K562 (cell line): ENCODE data around the gene WDR27. TPM values are rescaled to one million over a fixed set of nuclear protein-coding genes. Genes with fewer than 3 reads are reported as not detected.

Experiments
- ATAC-seq: fragments of 200-7000 bp; cut with Tn5 transposase; 3 replicates; pipeline ENCODE4 v1.9.1; 2020; ENCODE audit warnings: moderate library complexity
- Bru-seq: library from RNA; stranded (reverse); fragments of 400-500 nt; gene quantifications from one replicate; lab custom pipeline; 2021; lab: Mats Ljungman, UMichigan
- BruChase-seq, 2 experiments: library from RNA; stranded (reverse); fragments of 400-500 nt; gene quantifications; one replicate each; lab custom pipeline; 2021; lab: Mats Ljungman, UMichigan
- BruUV-seq: library from RNA; stranded (reverse); fragments of 400-500 nt; replicated peaks from 2 replicates; lab custom pipeline; 2021; lab: Mats Ljungman, UMichigan
- CTCF ChIA-PET: fragments of 300-600 bp; formaldehyde crosslinking; extraction: SDS; loops from one replicate; lab custom pipeline; 2021; ENCODE audit warnings: low intra/inter-chr PET ratio; lab: Yijun Ruan, JAX
- POLR2A ChIA-PET: fragments of 300-600, 350-650 bp; sonication (Branson Sonifier 250); formaldehyde crosslinking; extraction: SDS; loops from one replicate; lab custom pipeline; 2021; ENCODE audit warnings: antibody characterized with exemption, inconsistent platforms; lab: Yijun Ruan, JAX
- DNase-seq, 4 experiments: peaks; one replicate each; pipeline versions ENCODE4 v3.0.0 to v3.0.0-alpha.2; 2011 to 2018; ENCODE audit warnings: low spot score in 3 of 4, mixed read lengths in 3 of 4; ENCODE audit errors: extremely low read depth in 1 of 4
- FAIRE-seq: peaks from 2 replicates; lab custom pipeline; 2011; peaks lifted over from hg19 to GRCh38; lab: Jason Lieb, UNC
- H2AFZ ChIP-seq: 2 replicates; pipeline ENCODE4 v1.6.0; 2011; ENCODE audit warnings: low read depth, low read length, control low read depth, inconsistent platforms
- H3K27ac ChIP-seq: fragments of 200-600 bp; 3 replicates; pipeline ENCODE4 v1.8.0; 2011; ENCODE audit warnings: low read depth, mild to moderate bottlenecking, control low read depth, inconsistent platforms, low read length, moderate library complexity, mixed read lengths; ENCODE audit errors: extremely low read depth
- H3K27me3 ChIP-seq, 2 experiments: fragments of 300-600 bp in 1 of 2; 2 replicates in 1 of 2; 3 replicates in 1 of 2; pipeline versions ENCODE4 v1.6.0 to v1.8.0; 2011; ENCODE audit warnings: inconsistent platforms in 2 of 2, low read length in 2 of 2, mild to moderate bottlenecking in 1 of 2, mixed read lengths in 1 of 2, moderate library complexity in 1 of 2; ENCODE audit not compliant: control insufficient read depth in 2 of 2, insufficient read depth in 2 of 2
- H3K36me3 ChIP-seq: fragments of 300-600 bp; 3 replicates; pipeline ENCODE4 v1.8.0; 2011; ENCODE audit warnings: mild to moderate bottlenecking, low read length, inconsistent platforms; ENCODE audit not compliant: control insufficient read depth, insufficient read depth
- H3K4me1 ChIP-seq, 2 experiments: fragments of 200-600 bp in 1 of 2; replicated peaks in 1 of 2; 2 replicates in 1 of 2; 3 replicates in 1 of 2; pipeline versions ENCODE4 v1.5.1 to v1.8.0; 2011; ENCODE audit warnings: inconsistent platforms in 2 of 2, low read length in 2 of 2, mild to moderate bottlenecking in 1 of 2, mixed read lengths in 1 of 2, moderate library complexity in 1 of 2; ENCODE audit not compliant: control insufficient read depth in 2 of 2, insufficient read depth in 2 of 2
- H3K4me2 ChIP-seq: 2 replicates; pipeline ENCODE4 v1.6.1; 2011; ENCODE audit warnings: low read length, control low read depth, inconsistent platforms, mixed read lengths; ENCODE audit not compliant: insufficient read depth
- H3K4me3 ChIP-seq: fragments of 200-600 bp; sonication (generic), shearing (Covaris generic); 2 replicates; pipeline ENCODE4 v1.5.1; 2016; ENCODE audit warnings: control low read depth, inconsistent platforms
- H3K79me2 ChIP-seq: fragments of 200-600 bp; 3 replicates; pipeline ENCODE4 v1.8.0; 2011; ENCODE audit warnings: low read length, inconsistent platforms; ENCODE audit not compliant: control insufficient read depth, insufficient read depth
- H3K9ac ChIP-seq, 2 experiments: 2 replicates each; pipeline versions ENCODE4 v1.6.0 to v1.6.1; 2011; ENCODE audit warnings: low read depth in 2 of 2, low read length in 2 of 2, control low read depth in 1 of 2, inconsistent platforms in 1 of 2, mild to moderate bottlenecking in 1 of 2, mixed read lengths in 1 of 2; ENCODE audit not compliant: insufficient read depth in 1 of 2
- H3K9me1 ChIP-seq: one replicate; pipeline ENCODE4 v1.6.0; 2011; ENCODE audit warnings: inconsistent platforms, mild to moderate bottlenecking, low read length, moderate library complexity; ENCODE audit not compliant: control insufficient read depth, insufficient read depth
- H3K9me3 ChIP-seq: replicated peaks from 2 replicates; pipeline ENCODE4 v1.5.1; 2011; ENCODE audit warnings: low read depth, low read length, inconsistent platforms; ENCODE audit not compliant: control insufficient read depth, insufficient read depth
- H4K20me1 ChIP-seq: replicated peaks from 2 replicates; pipeline ENCODE4 v1.6.1; 2011; ENCODE audit warnings: low read length, inconsistent platforms, mixed read lengths; ENCODE audit not compliant: control insufficient read depth, insufficient read depth
- EP400 ChIP-seq: fragments of 450-650 bp; IDR thresholded peaks from 2 replicates; pipeline ENCODE4 v1.6.1; 2017; ENCODE audit warnings: antibody characterized with exemption, mild to moderate bottlenecking, moderate library complexity
- ETV1 ChIP-seq: fragments of 450-650 bp; conservative IDR thresholded peaks from 2 replicates; pipeline ENCODE4 v1.6.1; 2016; ENCODE audit warnings: missing genetic modification characterization, control low read depth, low read depth, missing compliant biosample characterization
- EZH2 ChIP-seq: IDR thresholded peaks from 2 replicates; pipeline ENCODE4 v1.6.1; 2012; ENCODE audit warnings: low read depth, mild to moderate bottlenecking, inconsistent platforms, low read length, borderline replicate concordance
- GATA2 ChIP-seq: sonication (generic); formaldehyde crosslinking; IDR thresholded peaks from 2 replicates; pipeline ENCODE4 v1.4.0; 2020; ENCODE audit warnings: mild to moderate bottlenecking, missing genetic modification reagents
- KLF6 ChIP-seq: fragments of 250-450 bp; sonication (Bioruptor Pico); IDR thresholded peaks from 2 replicates; pipeline ENCODE4 v1.4.0; 2020; ENCODE audit warnings: mild to moderate bottlenecking, moderate library complexity, borderline replicate concordance
- SAFB2 ChIP-seq: fragments of 200-400 bp; formaldehyde crosslinking; IDR thresholded peaks from 2 replicates; pipeline ENCODE4 v1.6.1; 2018; ENCODE audit warnings: borderline replicate concordance, low read length, low read depth, moderate library complexity; ENCODE audit not compliant: severe bottlenecking
- TSC22D4 ChIP-seq: fragments of 450-650 bp; IDR thresholded peaks from 2 replicates; pipeline ENCODE4 v1.6.1; 2016; ENCODE audit warnings: missing genetic modification characterization, missing biosample characterization, control low read depth
- WHSC1 ChIP-seq: IDR thresholded peaks from one replicate; pipeline ENCODE4 v1.6.1; 2012; ENCODE audit warnings: low read length, control low read depth, inconsistent platforms
- ZFX ChIP-seq: sonication (generic); formaldehyde crosslinking; IDR thresholded peaks from 2 replicates; pipeline ENCODE4 v1.8.0; 2022; ENCODE audit warnings: mild to moderate bottlenecking, missing genetic modification reagents, moderate library complexity
- ZNF253 ChIP-seq: fragments of 250-450 bp; sonication (Bioruptor Pico); conservative IDR thresholded peaks from 2 replicates; pipeline ENCODE4 v1.6.1; 2021; ENCODE audit warnings: mild to moderate bottlenecking
- WGBS: fragments of 100-300 bp; shearing (Covaris generic); methylation state at CpG from one replicate; pipeline ENCODE4 v1.1.6; 2016; ENCODE audit warnings: low coverage, mixed read lengths; ENCODE audit not compliant: insufficient coverage; ENCODE audit errors: missing lambda C conversion rate; 5-methylcytosine and 5-hydroxymethylcytosine counted together
- in situ Hi-C: fragments of 300-500 bp; cut with MboI; formaldehyde crosslinking; loops from 4 replicates; pipeline ENCODE4 v1.15.0; 2018; ENCODE audit warnings: inconsistent platforms, mixed read lengths
- intact Hi-C: fragments of 100-400 bp; cut with micrococcal nuclease; formaldehyde crosslinking; loops from 2 replicates; pipeline ENCODE4 v1.14.2; 2022
- long read RNA-seq, 3 experiments: library from polyadenylated mRNA in 2 of 3; library from RNA in 1 of 3; unstranded in 2 of 3; stranded (forward) in 1 of 3; transcript quantifications; one replicate each; pipeline ENCODE4 v2.0.0, GENCODE V29; 2019 to 2022
- polyA minus RNA-seq, 3 experiments: library from RNA; depleted of rRNA, polyadenylated mRNA; stranded (reverse); fragments of >200 nt; gene quantifications; 2 replicates each; pipeline ENCODE4 v1.2.3, GENCODE V29; 2011
- polyA plus RNA-seq, 8 experiments: library from polyadenylated mRNA; depleted of rRNA in 4 of 8; stranded (reverse) in 5 of 8; unstranded in 3 of 8; fragments of >200 nt; fragmentation: Nextera tagmentation in 2 of 8; fragmentation: Illumina TruSeq in 1 of 8; extraction: Ambion mirVana in 2 of 8; extraction: Trizol in 1 of 8; gene quantifications; 2 replicates each; pipeline versions ENCODE4 v1.2.1 to v1.2.3, GENCODE V29; 2011 to 2014; ENCODE audit warnings: inconsistent platforms in 1 of 8, missing spikeins in 1 of 8
- total RNA-seq, 7 experiments: library from RNA; depleted of rRNA in 6 of 7; stranded (reverse); fragments of >200 nt in 6 of 7; fragmentation: Illumina TruSeq in 2 of 7; extraction: Trizol in 2 of 7; gene quantifications; 2 replicates each; pipeline versions ENCODE4 v1.2.1 to v1.2.3, GENCODE V29; 2011 to 2021; ENCODE audit warnings: low replicate concordance in 1 of 7
- TF ChIP-seq, protein P1 (sequence below): fragments of 450-650 bp; formaldehyde crosslinking; IDR thresholded peaks from 2 replicates; pipeline ENCODE4 v1.4.0; 2022; ENCODE audit warnings: missing genetic modification characterization
- TF ChIP-seq, protein P2 (sequence below): fragments of 250-450 bp; sonication (Bioruptor Pico); IDR thresholded peaks from 2 replicates; pipeline ENCODE4 v1.9.0; 2021; ENCODE audit warnings: mild to moderate bottlenecking, inconsistent platforms

The WDR27 gene
- 556 and 619 TPM in 2 replicates for total RNA-seq (2011; cell fraction: chromatin; rRNA removed; ENCODE audit: low replicate concordance)
- 297 and 303 TPM in 2 replicates for total RNA-seq (2011; cell fraction: nucleolus; rRNA removed)
- 373 and 427 TPM in 2 replicates for total RNA-seq (2011; cell fraction: nucleoplasm; rRNA removed)
- total RNA-seq (2014; rRNA removed) (33.9 and 37.4 TPM in 2 replicates), total RNA-seq (2014; rRNA removed; fragmentation: Illumina TruSeq; extraction: Trizol) (19.9 and 22.2 TPM in 2 replicates), total RNA-seq (2015; rRNA removed; fragmentation: Illumina TruSeq; extraction: Trizol) (20.4 TPM in 2 replicates), total RNA-seq (2021) (49.7 and 58.7 TPM in 2 replicates), polyA plus RNA-seq (2011; rRNA removed) (77.2 and 85.6 TPM in 2 replicates), polyA plus RNA-seq (2014; fragmentation: Illumina TruSeq; extraction: Trizol) (22.7 and 23.3 TPM in 2 replicates), polyA plus RNA-seq (2014; fragmentation: Nextera tagmentation; extraction: Ambion mirVana) (1 to 10 TPM; 4.3 to 5.1 TPM), polyA plus RNA-seq (2014; rRNA removed) (61.2 and 71.8 TPM in 2 replicates), polyA minus RNA-seq (2011; rRNA and poly(A)+ RNA removed) (60.4 and 66.1 TPM in 2 replicates), Bru-seq, nascent RNA (percentile 78 among the genes with signal in this experiment), BruChase-seq, experiment 1, labeled RNA remaining after a 2-hour chase (percentile 77 among the genes with signal in this experiment), BruChase-seq, experiment 2, labeled RNA remaining after a 6-hour chase (percentile 79 among the genes with signal in this experiment)
- polyA plus RNA-seq (2011; cell fraction: cytosol; rRNA removed), result 33.4 and 42.3 TPM in 2 replicates
- polyA plus RNA-seq (2011; cell fraction: nucleus; rRNA removed), result 811 and 959 TPM in 2 replicates
- 30.5 and 38.0 TPM in 2 replicates for polyA plus RNA-seq (2012)
- polyA minus RNA-seq (2011; cell fraction: cytosol; rRNA and poly(A)+ RNA removed), result 23.3 and 36.5 TPM in 2 replicates
- polyA minus RNA-seq (2011; cell fraction: nucleus; rRNA and poly(A)+ RNA removed), result 221 and 226 TPM in 2 replicates
- long read RNA-seq, experiment 1, partial matches to known transcripts, result 8 of 49 reads
- long read RNA-seq, experiment 1, other reads (novel, unspliced or antisense), result 40 of 49 reads
- long read RNA-seq, experiment 2, partial matches to known transcripts, result 4 of 11 reads
- long read RNA-seq, experiment 2, other reads (novel, unspliced or antisense), result 7 of 11 reads
- long read RNA-seq, experiment 3, partial matches to known transcripts, result 3 of 8 reads
- long read RNA-seq, experiment 3, other reads (novel, unspliced or antisense), result 5 of 8 reads

DNA sequence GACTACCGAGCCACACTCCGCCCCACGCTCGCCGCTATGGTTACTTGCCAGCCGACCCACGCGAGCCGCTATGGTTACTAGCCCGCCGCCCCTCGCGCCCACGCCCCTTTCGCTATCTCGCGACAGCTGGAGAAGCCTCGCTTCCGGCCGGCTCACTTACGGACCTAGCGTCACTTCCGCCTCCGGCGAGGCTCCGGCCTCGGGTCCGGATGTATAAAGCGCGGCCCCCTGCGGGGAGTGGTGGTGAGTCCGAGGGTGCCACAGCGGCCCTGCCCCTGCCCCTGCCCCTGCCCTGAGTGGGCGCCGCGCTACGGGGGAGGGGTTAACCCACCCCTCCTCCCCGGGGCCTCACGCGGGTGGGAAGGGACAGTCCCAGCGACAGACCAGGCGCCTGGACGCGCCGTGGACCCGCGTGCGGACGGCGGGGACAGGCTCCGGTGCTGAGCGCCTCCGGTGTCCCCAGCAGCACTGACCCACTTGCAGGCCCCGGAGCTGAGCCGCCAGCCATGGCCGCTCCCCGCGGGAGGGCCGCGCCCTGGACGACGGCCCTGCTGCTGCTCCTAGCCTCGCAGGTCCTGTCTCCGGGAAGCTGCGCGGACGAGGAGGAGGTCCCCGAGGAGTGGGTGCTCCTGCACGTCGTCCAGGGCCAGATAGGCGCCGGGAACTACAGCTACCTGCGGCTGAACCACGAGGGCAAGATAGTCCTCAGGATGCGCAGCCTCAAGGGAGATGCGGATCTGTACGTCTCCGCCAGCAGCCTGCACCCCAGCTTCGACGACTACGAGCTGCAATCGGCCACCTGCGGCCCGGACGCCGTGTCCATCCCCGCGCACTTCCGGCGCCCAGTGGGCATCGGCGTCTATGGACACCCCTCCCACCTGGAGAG, at the start of gene WDR27, which contains the start of gene C6orf120:
Gene WDR27, minus strand, starts transcription at position 76 of the 886 bp plus-strand sequence. CDS start 13,024 bp downstream, outside the sequence.
Gene C6orf120, plus strand, starts transcription at position 173 of the 886 bp plus-strand sequence. Its CDS starts 334 bp downstream, at position 507.
- Histone ChIP-seq H3K4me2 (peak within 1 kb of the TSS; percentile 95), H3K27ac (peak within 1 kb of the TSS; percentile 90), H3K4me1 (peaks cover 13 to 19% of the 10 kb centered on the region in 2 experiments; a peak in 4 of 5 replicates), H3K27me3 (no peaks in the 10 kb centered on the region), H3K36me3 (peaks cover 60% of the 10 kb centered on the region), H2AFZ (peak within 1 kb of the TSS; percentile 89), H4K20me1 (no peaks in the 10 kb centered on the region; the same call in none of the 2 replicates), H3K4me3 (peak within 1 kb of the TSS; percentile 74), H3K9ac (peak within 1 kb of the TSS; percentile 94 to 96), H3K9me1 (peaks cover 2% of the 10 kb centered on the region), H3K79me2 (peaks cover 68% of the 10 kb centered on the region), H3K9me3 (no peaks in the 10 kb centered on the region)
- POLR2A ChIA-PET, result interaction anchor here (0.6 to 5.2 kb wide), 16 partner anchors 8 to 776 kb away, joined by 3 to 24 read pairs (median 6); no protein-coding TSS in a partner anchor
- DNase-seq, result peak; percentile 96 to 99 (median 98)
- peak; percentile 91 for FAIRE-seq
- CTCF ChIA-PET, result no interaction called here
- under 1% methylated on average over 78 of the region's 92 CpGs for WGBS
- no TSS peak for BruUV-seq
- peak; percentile 93 for ATAC-seq
- intact Hi-C loops, result loop anchor here (1.0 kb wide), 1 partner anchor 49 kb away; the partner anchor contains the start of genes DYNLT2 and ERMARD
- in situ Hi-C loops, result no loop called here
- no peak for TF ChIP-seq SAFB2
- TF ChIP-seq KLF6 (CRISPR knock-in tag), result 0 out of 2 replicates have a peak, but pooled peaks have one; percentile 18
- TF ChIP-seq, protein P1, sequence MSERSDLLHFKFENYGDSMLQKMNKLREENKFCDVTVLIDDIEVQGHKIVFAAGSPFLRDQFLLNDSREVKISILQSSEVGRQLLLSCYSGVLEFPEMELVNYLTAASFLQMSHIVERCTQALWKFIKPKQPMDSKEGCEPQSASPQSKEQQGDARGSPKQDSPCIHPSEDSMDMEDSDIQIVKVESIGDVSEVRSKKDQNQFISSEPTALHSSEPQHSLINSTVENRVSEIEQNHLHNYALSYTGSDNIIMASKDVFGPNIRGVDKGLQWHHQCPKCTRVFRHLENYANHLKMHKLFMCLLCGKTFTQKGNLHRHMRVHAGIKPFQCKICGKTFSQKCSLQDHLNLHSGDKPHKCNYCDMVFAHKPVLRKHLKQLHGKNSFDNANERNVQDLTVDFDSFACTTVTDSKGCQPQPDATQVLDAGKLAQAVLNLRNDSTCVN (CRISPR knock-in tag), result no peak
- TF ChIP-seq, protein P2, sequence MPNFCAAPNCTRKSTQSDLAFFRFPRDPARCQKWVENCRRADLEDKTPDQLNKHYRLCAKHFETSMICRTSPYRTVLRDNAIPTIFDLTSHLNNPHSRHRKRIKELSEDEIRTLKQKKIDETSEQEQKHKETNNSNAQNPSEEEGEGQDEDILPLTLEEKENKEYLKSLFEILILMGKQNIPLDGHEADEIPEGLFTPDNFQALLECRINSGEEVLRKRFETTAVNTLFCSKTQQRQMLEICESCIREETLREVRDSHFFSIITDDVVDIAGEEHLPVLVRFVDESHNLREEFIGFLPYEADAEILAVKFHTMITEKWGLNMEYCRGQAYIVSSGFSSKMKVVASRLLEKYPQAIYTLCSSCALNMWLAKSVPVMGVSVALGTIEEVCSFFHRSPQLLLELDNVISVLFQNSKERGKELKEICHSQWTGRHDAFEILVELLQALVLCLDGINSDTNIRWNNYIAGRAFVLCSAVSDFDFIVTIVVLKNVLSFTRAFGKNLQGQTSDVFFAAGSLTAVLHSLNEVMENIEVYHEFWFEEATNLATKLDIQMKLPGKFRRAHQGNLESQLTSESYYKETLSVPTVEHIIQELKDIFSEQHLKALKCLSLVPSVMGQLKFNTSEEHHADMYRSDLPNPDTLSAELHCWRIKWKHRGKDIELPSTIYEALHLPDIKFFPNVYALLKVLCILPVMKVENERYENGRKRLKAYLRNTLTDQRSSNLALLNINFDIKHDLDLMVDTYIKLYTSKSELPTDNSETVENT (CRISPR knock-in tag), result peak; percentile 47; the same call in 1 of the 2 replicates
- no peak for TF ChIP-seq TSC22D4
- TF ChIP-seq ETV1 (tag), result peak; percentile 95
- TF ChIP-seq ZNF253, result no peak
- peak; percentile 91 for TF ChIP-seq EP400
- TF ChIP-seq WHSC1, result no peak
- no peak for TF ChIP-seq GATA2 (CRISPR knock-in tag)
- TF ChIP-seq EZH2, result no peak
- peak; percentile 97 for TF ChIP-seq ZFX (CRISPR knock-in tag)
